Liver (tissue), 3 donors: ENCODE results near the gene URGCP.

Source experiments
- FOXA1 ChIP-seq: IDR thresholded peaks from 2 replicates; pipeline ENCODE4 v1.6.1; 2016; ENCODE audit warnings: antibody characterized with exemption
- FOXA2 ChIP-seq: IDR thresholded peaks from 2 replicates; pipeline ENCODE4 v1.6.1; 2016; ENCODE audit warnings: antibody characterized with exemption
- GABPA ChIP-seq, 2 donors: IDR thresholded peaks in 1 of 2; conservative IDR thresholded peaks in 1 of 2; 2 replicates each; pipeline ENCODE4 v1.6.1; 2016; ENCODE audit warnings: antibody characterized with exemption in 2 of 2, mild to moderate bottlenecking in 1 of 2, moderate library complexity in 1 of 2
- HNF4G ChIP-seq: IDR thresholded peaks from 2 replicates; pipeline ENCODE4 v1.6.1; 2016; ENCODE audit warnings: antibody characterized with exemption
- JUND ChIP-seq, 2 donors: IDR thresholded peaks; 2 replicates each; pipeline ENCODE4 v1.6.1; 2016; ENCODE audit warnings: antibody characterized with exemption in 2 of 2
- RAD21 ChIP-seq, 2 donors: IDR thresholded peaks; 2 replicates each; pipeline ENCODE4 v1.6.1; 2016; ENCODE audit warnings: antibody characterized with exemption in 2 of 2, mild to moderate bottlenecking in 2 of 2
- SP1 ChIP-seq: IDR thresholded peaks from 2 replicates; pipeline ENCODE4 v1.6.1; 2018; ENCODE audit warnings: antibody characterized with exemption, mild to moderate bottlenecking
- TAF1 ChIP-seq: conservative IDR thresholded peaks from 2 replicates; pipeline ENCODE4 v1.6.1; 2016; ENCODE audit warnings: antibody characterized with exemption, mild to moderate bottlenecking
- TF ChIP-seq, protein P1 (sequence below): fragments of 150-350 bp; IDR thresholded peaks from 2 replicates; pipeline ENCODE4 v1.5.1; 2017; ENCODE audit warnings: improper control_type of control experiment, low read depth, low read length; ENCODE audit not compliant: missing input control
- TF ChIP-seq, protein P2 (sequence below): IDR thresholded peaks from 2 replicates; pipeline ENCODE4 v1.6.1; 2016; ENCODE audit warnings: antibody characterized with exemption
- TF ChIP-seq, protein P3 (sequence below): IDR thresholded peaks from 2 replicates; pipeline ENCODE4 v1.6.1; 2016; ENCODE audit warnings: antibody characterized with exemption, mild to moderate bottlenecking
- donor health status: healthy.
- donor health status: healthy.

DNA sequence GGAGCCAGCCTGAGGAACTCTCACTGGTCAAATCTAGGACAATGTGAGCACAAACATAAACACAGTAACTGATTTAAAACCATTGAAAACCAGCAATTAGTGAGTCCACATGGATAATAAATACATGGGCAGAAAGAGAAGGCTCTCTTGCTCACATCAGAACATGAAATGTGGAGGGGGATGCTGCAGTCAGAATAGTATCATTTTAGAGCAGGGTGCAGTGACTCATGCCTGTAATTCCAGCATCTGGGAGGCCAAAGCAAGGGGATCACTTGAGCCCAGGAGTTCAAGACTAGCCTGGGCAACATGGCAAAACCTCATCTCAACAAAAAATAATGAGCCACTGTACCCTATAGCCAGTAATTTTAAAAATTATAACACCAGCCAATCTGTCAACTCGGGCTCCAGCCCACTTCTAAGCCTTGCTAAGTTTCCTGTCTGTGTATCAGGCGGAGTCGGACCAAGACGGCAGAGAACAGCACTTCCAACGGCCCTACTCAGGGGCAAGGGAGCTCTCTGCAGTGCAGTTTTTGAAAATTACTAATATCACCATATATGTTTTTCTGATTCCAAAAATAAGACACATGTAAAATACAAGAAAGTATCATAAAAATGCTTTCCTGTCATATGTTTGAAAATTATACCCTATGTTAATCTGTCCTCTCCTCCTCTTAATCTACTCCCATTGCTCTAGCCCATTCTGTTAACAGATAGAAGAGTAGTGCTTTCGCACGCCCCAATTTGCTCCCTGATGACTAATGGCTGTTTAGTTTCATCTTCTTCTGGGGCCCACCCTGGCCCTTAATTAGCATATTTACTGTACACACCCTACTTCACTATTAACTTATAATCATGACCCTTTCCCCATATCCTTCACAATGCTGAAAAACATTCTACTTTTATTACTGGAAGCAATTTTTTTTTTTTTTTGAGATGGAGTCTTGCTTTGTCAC, 17.1 kb downstream of the URGCP start:
- TF ChIP-seq, protein P1, sequence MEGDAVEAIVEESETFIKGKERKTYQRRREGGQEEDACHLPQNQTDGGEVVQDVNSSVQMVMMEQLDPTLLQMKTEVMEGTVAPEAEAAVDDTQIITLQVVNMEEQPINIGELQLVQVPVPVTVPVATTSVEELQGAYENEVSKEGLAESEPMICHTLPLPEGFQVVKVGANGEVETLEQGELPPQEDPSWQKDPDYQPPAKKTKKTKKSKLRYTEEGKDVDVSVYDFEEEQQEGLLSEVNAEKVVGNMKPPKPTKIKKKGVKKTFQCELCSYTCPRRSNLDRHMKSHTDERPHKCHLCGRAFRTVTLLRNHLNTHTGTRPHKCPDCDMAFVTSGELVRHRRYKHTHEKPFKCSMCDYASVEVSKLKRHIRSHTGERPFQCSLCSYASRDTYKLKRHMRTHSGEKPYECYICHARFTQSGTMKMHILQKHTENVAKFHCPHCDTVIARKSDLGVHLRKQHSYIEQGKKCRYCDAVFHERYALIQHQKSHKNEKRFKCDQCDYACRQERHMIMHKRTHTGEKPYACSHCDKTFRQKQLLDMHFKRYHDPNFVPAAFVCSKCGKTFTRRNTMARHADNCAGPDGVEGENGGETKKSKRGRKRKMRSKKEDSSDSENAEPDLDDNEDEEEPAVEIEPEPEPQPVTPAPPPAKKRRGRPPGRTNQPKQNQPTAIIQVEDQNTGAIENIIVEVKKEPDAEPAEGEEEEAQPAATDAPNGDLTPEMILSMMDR, result no peak
- TF ChIP-seq FOXA1, result no peak
- TF ChIP-seq SP1, result no peak
- TF ChIP-seq TAF1, result no peak
- TF ChIP-seq RAD21 (IDR thresholded peaks at IDR 0.05), result no peak
- no peak for TF ChIP-seq JUND (IDR thresholded peaks at IDR 0.05)
- TF ChIP-seq, protein P2, sequence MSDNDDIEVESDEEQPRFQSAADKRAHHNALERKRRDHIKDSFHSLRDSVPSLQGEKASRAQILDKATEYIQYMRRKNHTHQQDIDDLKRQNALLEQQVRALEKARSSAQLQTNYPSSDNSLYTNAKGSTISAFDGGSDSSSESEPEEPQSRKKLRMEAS, result no peak
- TF ChIP-seq, protein P3, sequence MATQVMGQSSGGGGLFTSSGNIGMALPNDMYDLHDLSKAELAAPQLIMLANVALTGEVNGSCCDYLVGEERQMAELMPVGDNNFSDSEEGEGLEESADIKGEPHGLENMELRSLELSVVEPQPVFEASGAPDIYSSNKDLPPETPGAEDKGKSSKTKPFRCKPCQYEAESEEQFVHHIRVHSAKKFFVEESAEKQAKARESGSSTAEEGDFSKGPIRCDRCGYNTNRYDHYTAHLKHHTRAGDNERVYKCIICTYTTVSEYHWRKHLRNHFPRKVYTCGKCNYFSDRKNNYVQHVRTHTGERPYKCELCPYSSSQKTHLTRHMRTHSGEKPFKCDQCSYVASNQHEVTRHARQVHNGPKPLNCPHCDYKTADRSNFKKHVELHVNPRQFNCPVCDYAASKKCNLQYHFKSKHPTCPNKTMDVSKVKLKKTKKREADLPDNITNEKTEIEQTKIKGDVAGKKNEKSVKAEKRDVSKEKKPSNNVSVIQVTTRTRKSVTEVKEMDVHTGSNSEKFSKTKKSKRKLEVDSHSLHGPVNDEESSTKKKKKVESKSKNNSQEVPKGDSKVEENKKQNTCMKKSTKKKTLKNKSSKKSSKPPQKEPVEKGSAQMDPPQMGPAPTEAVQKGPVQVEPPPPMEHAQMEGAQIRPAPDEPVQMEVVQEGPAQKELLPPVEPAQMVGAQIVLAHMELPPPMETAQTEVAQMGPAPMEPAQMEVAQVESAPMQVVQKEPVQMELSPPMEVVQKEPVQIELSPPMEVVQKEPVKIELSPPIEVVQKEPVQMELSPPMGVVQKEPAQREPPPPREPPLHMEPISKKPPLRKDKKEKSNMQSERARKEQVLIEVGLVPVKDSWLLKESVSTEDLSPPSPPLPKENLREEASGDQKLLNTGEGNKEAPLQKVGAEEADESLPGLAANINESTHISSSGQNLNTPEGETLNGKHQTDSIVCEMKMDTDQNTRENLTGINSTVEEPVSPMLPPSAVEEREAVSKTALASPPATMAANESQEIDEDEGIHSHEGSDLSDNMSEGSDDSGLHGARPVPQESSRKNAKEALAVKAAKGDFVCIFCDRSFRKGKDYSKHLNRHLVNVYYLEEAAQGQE, result no peak
- TF ChIP-seq FOXA2, result no peak
- TF ChIP-seq GABPA (IDR thresholded peaks at IDR 0.05 in 1 of 2, conservative IDR thresholded peaks at IDR 0.05 in 1 of 2), result no peak
- TF ChIP-seq HNF4G, result no peak
